Endothelial cell of umbilical vein (primary cell): ENCODE data around the gene COL23A1. TPM values are rescaled to one million over a fixed set of nuclear protein-coding genes. Genes with fewer than 3 reads are reported as not detected.

ENCODE experiments used
- BruUV-seq: library from RNA; stranded (reverse); fragments of 400-500 nt; replicated peaks from 2 replicates; lab custom pipeline; 2021; lab: Mats Ljungman, UMichigan
- CTCF ChIA-PET: fragments of 300-600, 350-600 bp; sonication (Branson Sonifier 250); formaldehyde crosslinking; loops from one replicate; lab custom pipeline; 2021; ENCODE audit warnings: antibody characterized with exemption, inconsistent platforms; lab: Charles Lee
- POLR2A ChIA-PET: fragments of 300-600, 350-600 bp; sonication (Branson Sonifier 250); formaldehyde crosslinking; loops from one replicate; lab custom pipeline; 2021; ENCODE audit warnings: antibody characterized with exemption, inconsistent platforms; lab: Charles Lee
- DNase-seq: peaks from one replicate; pipeline ENCODE4 v3.0.0-alpha.2; 2011; ENCODE audit warnings: low read depth, low spot score
- FAIRE-seq: peaks from 2 replicates; lab custom pipeline; 2011; peaks lifted over from hg19 to GRCh38; lab: Jason Lieb, UNC
- H2AFZ ChIP-seq: 2 replicates; pipeline ENCODE4 v1.6.0; 2012; ENCODE audit warnings: low read depth, low read length, control low read depth, inconsistent platforms
- H3K27ac ChIP-seq: 2 replicates; pipeline ENCODE4 v1.5.1; 2011; ENCODE audit warnings: low read depth, mild to moderate bottlenecking, control low read depth, low read length, moderate library complexity; ENCODE audit not compliant: insufficient read depth
- H3K27me3 ChIP-seq, 2 experiments: 2 replicates each; pipeline versions ENCODE4 v1.6.0 to v1.6.1; 2011; ENCODE audit warnings: low read length in 2 of 2, mixed read lengths in 1 of 2; ENCODE audit not compliant: control insufficient read depth in 2 of 2, insufficient read depth in 2 of 2
- H3K36me3 ChIP-seq, 2 experiments: 2 replicates in 1 of 2; 3 replicates in 1 of 2; pipeline ENCODE4 v1.5.1; 2011; ENCODE audit warnings: low read length in 2 of 2, mild to moderate bottlenecking in 1 of 2, moderate library complexity in 1 of 2; ENCODE audit not compliant: control insufficient read depth in 2 of 2, insufficient read depth in 2 of 2; ENCODE audit errors: extremely low read depth in 1 of 2
- H3K4me1 ChIP-seq: 3 replicates; pipeline ENCODE4 v1.5.1; 2011; ENCODE audit warnings: mild to moderate bottlenecking, low read length; ENCODE audit not compliant: control insufficient read depth, insufficient read depth; ENCODE audit errors: extremely low read depth
- H3K4me2 ChIP-seq: 2 replicates; pipeline ENCODE4 v1.6.1; 2011; ENCODE audit warnings: low read length, control low read depth, mixed read lengths; ENCODE audit not compliant: insufficient read depth
- H3K4me3 ChIP-seq, 3 experiments: fragments of 200-600 bp in 1 of 3; sonication (generic), shearing (Covaris generic) in 1 of 3; replicated peaks in 1 of 3; 2 replicates each; pipeline ENCODE4 v1.5.1; 2011 to 2016; ENCODE audit warnings: control low read depth in 3 of 3, low read length in 3 of 3, mild to moderate bottlenecking in 2 of 3, inconsistent platforms in 1 of 3, low read depth in 1 of 3, moderate library complexity in 1 of 3; ENCODE audit not compliant: insufficient read depth in 1 of 3
- H3K79me2 ChIP-seq: 2 replicates; pipeline ENCODE4 v1.6.0; 2012; ENCODE audit warnings: low read length, inconsistent platforms; ENCODE audit not compliant: control insufficient read depth, insufficient read depth
- H3K9ac ChIP-seq: replicated peaks from 2 replicates; pipeline ENCODE3; 2011; ENCODE audit warnings: low read length, control low read depth; ENCODE audit not compliant: insufficient read depth; ENCODE audit errors: extremely low read depth
- H3K9me1 ChIP-seq: replicated peaks from 3 replicates; pipeline ENCODE4 v1.6.0; 2011; ENCODE audit warnings: mild to moderate bottlenecking, low read length; ENCODE audit not compliant: control insufficient read depth, insufficient read depth; ENCODE audit errors: extremely low read depth
- H3K9me3 ChIP-seq: replicated peaks from 2 replicates; pipeline ENCODE4 v1.5.1; 2012; ENCODE audit warnings: low read length, inconsistent platforms; ENCODE audit not compliant: control insufficient read depth, insufficient read depth
- H4K20me1 ChIP-seq: replicated peaks from 2 replicates; pipeline ENCODE3; 2011; ENCODE audit warnings: mild to moderate bottlenecking, low read length; ENCODE audit not compliant: control insufficient read depth, insufficient read depth; ENCODE audit errors: extremely low read depth
- CTCF ChIP-seq, 2 donors: IDR thresholded peaks; 1 replicate in 1 of 2; 2 replicates in 1 of 2; pipeline ENCODE4 v1.5.1; 2011; ENCODE audit warnings: low read length in 2 of 2, mild to moderate bottlenecking in 2 of 2, moderate library complexity in 2 of 2, control low read depth in 1 of 2, inconsistent platforms in 1 of 2, low read depth in 1 of 2; ENCODE audit not compliant: insufficient read depth in 1 of 2; ENCODE audit errors: extremely low read depth in 1 of 2
- EZH2 ChIP-seq: IDR thresholded peaks from 2 replicates; pipeline ENCODE4 v1.6.1; 2012; ENCODE audit warnings: borderline replicate concordance, low read depth, mild to moderate bottlenecking, moderate library complexity, low read length, inconsistent platforms; ENCODE audit not compliant: severe bottlenecking
- FOS ChIP-seq: IDR thresholded peaks from 2 replicates; pipeline ENCODE4 v1.6.1; 2011; ENCODE audit warnings: mild to moderate bottlenecking, low read length, moderate library complexity, borderline replicate concordance; ENCODE audit not compliant: insufficient read depth
- GATA2 ChIP-seq: IDR thresholded peaks from 2 replicates; pipeline ENCODE4 v1.7.0; 2011; ENCODE audit warnings: low read depth, mild to moderate bottlenecking, moderate library complexity, mixed read lengths, low read length; ENCODE audit not compliant: insufficient read length, insufficient read depth
- JUN ChIP-seq: IDR thresholded peaks from 2 replicates; pipeline ENCODE4 v1.6.1; 2011; ENCODE audit warnings: borderline replicate concordance, low read depth; ENCODE audit not compliant: insufficient read length, insufficient read depth
- MAX ChIP-seq: IDR thresholded peaks from 2 replicates; pipeline ENCODE4 v1.6.1; 2011; ENCODE audit not compliant: insufficient read depth, insufficient read length
- POLR2A ChIP-seq: IDR thresholded peaks from 2 replicates; pipeline ENCODE4 v1.6.1; 2012; ENCODE audit warnings: low read depth, mild to moderate bottlenecking, control low read depth, low read length
- POLR2AphosphoS5 ChIP-seq: IDR thresholded peaks from 2 replicates; pipeline ENCODE4 v1.6.1; 2012; ENCODE audit warnings: low read depth, mild to moderate bottlenecking, control low read depth, low read length, moderate library complexity; ENCODE audit not compliant: insufficient read depth
- dilution Hi-C: fragments of 300-500 bp; cut with MboI; formaldehyde crosslinking; loops from one replicate; pipeline ENCODE4 v1.15.0; 2019; ENCODE audit warnings: low sequenced_read_pairs; ENCODE audit not compliant: extremely low pct_ligation_motif_present
- intact Hi-C: fragments of 100-400 bp; cut with micrococcal nuclease; formaldehyde crosslinking; loops from one replicate; pipeline ENCODE4 v1.10.0; 2022
- polyA plus RNA-seq, 4 experiments: library from polyadenylated mRNA; depleted of rRNA in 3 of 4; stranded (reverse) in 3 of 4; unstranded in 1 of 4; fragments of >200 nt; gene quantifications; 2 replicates each; pipeline versions ENCODE4 v1.2.1 to v1.2.3, GENCODE V29; 2011 to 2012; ENCODE audit warnings: missing spikeins in 1 of 4
- total RNA-seq: library from RNA; stranded (reverse); gene quantifications from 2 replicates; pipeline ENCODE4 v1.2.3, GENCODE V29; 2021

The COL23A1 gene
- total and polyA plus RNA-seq, 2 donors (not counting 3 experiments of a cell fraction or from before 2014, with no cell fraction given): not detected

- Histone ChIP-seq H3K4me3 (no peak overlapping the region), H3K9me3 (no peaks in the 10 kb centered on the region), H3K27me3 (no peaks in the 10 kb centered on the region), H3K4me1 (no peaks in the 10 kb centered on the region), H2AFZ (no peak overlapping the region), H3K27ac (no peak overlapping the region), H3K36me3 (no peaks in the 10 kb centered on the region), H3K9me1 (no peaks in the 10 kb centered on the region), H3K4me2 (no peak overlapping the region), H3K9ac (no peak overlapping the region), H3K79me2 (no peaks in the 10 kb centered on the region), H4K20me1 (no peaks in the 10 kb centered on the region)
- dilution Hi-C loops (no loop called here), intact Hi-C loops (no loop called here)
- no TSS peak for BruUV-seq
- DNase-seq (no peak), FAIRE-seq (no peak)
- CTCF ChIA-PET: no interaction called here
- POLR2A ChIA-PET: no interaction called here
- TF ChIP-seq POLR2AphosphoS5 (no peak), JUN (no peak), MAX (no peak), EZH2 (no peak), FOS (no peak), POLR2A (no peak), CTCF (IDR thresholded peaks at IDR 0.05; ENCODE audit: extremely low read depth in 1 of 2, insufficient read depth in 1 of 2, low read depth in 1 of 2, low read length in 2 of 2) (no peak), GATA2 (no peak)
Measured at GRCh38 chr5:178388386-178389025, 201.7 kb downstream of the COL23A1 start.
